HEK293 (cell line): ENCODE results near the gene PLEKHO2.
A peak's percentile ranks its signal among the peaks of the same experiment; 100 is the strongest.

Experiments
- EGR2 ChIP-seq: fragments of 450-650 bp; formaldehyde crosslinking; IDR thresholded peaks from 2 replicates; pipeline ENCODE4 v1.5.1; 2016; ENCODE audit warnings: low read depth, missing biosample characterization, missing genetic modification characterization
- HOXA7 ChIP-seq: sonication (generic); formaldehyde crosslinking; IDR thresholded peaks from 2 replicates; pipeline ENCODE4 v1.8.1; 2022; ENCODE audit warnings: missing genetic modification reagents, borderline replicate concordance
- HOXD13 ChIP-seq: sonication (generic); formaldehyde crosslinking; IDR thresholded peaks from 2 replicates; pipeline ENCODE4 v1.8.0; 2022; ENCODE audit warnings: missing genetic modification reagents, borderline replicate concordance
- IKZF3 ChIP-seq: fragments of 450-650 bp; IDR thresholded peaks from 2 replicates; pipeline ENCODE4 v1.5.0; 2018; ENCODE audit warnings: missing biosample characterization, mild to moderate bottlenecking, missing genetic modification characterization, moderate library complexity
- KLF8 ChIP-seq: fragments of 450-650 bp; formaldehyde crosslinking; IDR thresholded peaks from 2 replicates; pipeline ENCODE4 v1.5.1; 2016; ENCODE audit warnings: missing biosample characterization, missing genetic modification characterization
- PRDM2 ChIP-seq: fragments of 450-650 bp; formaldehyde crosslinking; IDR thresholded peaks from 2 replicates; pipeline ENCODE4 v1.5.1; 2016; ENCODE audit warnings: missing biosample characterization, missing genetic modification characterization, borderline replicate concordance
- RBAK ChIP-seq: fragments of 450-650 bp; formaldehyde crosslinking; IDR thresholded peaks from 2 replicates; pipeline ENCODE4 v1.5.1; 2016; ENCODE audit warnings: missing biosample characterization, missing genetic modification characterization
- SCRT1 ChIP-seq: fragments of 450-650 bp; formaldehyde crosslinking; IDR thresholded peaks from 2 replicates; pipeline ENCODE4 v1.5.1; 2016; ENCODE audit warnings: missing biosample characterization, missing genetic modification characterization, borderline replicate concordance
- TRIM28 ChIP-seq: IDR thresholded peaks from 2 replicates; pipeline ENCODE4 v1.6.1; 2011; ENCODE audit warnings: low read length, control low read depth, borderline replicate concordance
- ZFP3 ChIP-seq: fragments of 450-650 bp; formaldehyde crosslinking; IDR thresholded peaks from 2 replicates; pipeline ENCODE4 v1.5.1; 2016; ENCODE audit warnings: low read depth, missing biosample characterization, missing genetic modification characterization
- ZNF121 ChIP-seq: fragments of 450-650 bp; formaldehyde crosslinking; IDR thresholded peaks from 2 replicates; pipeline ENCODE4 v1.5.1; 2016; ENCODE audit warnings: missing biosample characterization, missing genetic modification characterization
- ZNF133 ChIP-seq: fragments of 450-650 bp; formaldehyde crosslinking; IDR thresholded peaks from 2 replicates; pipeline ENCODE4 v1.5.1; 2016; ENCODE audit warnings: missing biosample characterization, missing genetic modification characterization
- ZNF221 ChIP-seq: fragments of 450-650 bp; formaldehyde crosslinking; IDR thresholded peaks from 2 replicates; pipeline ENCODE4 v1.5.1; 2017; ENCODE audit warnings: missing biosample characterization, missing genetic modification characterization, borderline replicate concordance
- ZNF248 ChIP-seq: fragments of 450-650 bp; formaldehyde crosslinking; IDR thresholded peaks from 2 replicates; pipeline ENCODE4 v1.5.1; 2017; ENCODE audit warnings: missing biosample characterization, missing genetic modification characterization
- ZNF292 ChIP-seq: fragments of 450-650 bp; formaldehyde crosslinking; IDR thresholded peaks from 2 replicates; pipeline ENCODE4 v1.5.1; 2016; ENCODE audit warnings: low read depth, missing biosample characterization, missing genetic modification characterization, borderline replicate concordance
- ZNF354C ChIP-seq: fragments of 450-650 bp; formaldehyde crosslinking; IDR thresholded peaks from 2 replicates; pipeline ENCODE4 v1.5.1; 2016; ENCODE audit warnings: missing biosample characterization, missing genetic modification characterization, low read depth, borderline replicate concordance
- ZNF391 ChIP-seq: fragments of 450-650 bp; formaldehyde crosslinking; IDR thresholded peaks from 2 replicates; pipeline ENCODE4 v1.5.1; 2016; ENCODE audit warnings: low read depth, missing biosample characterization, missing genetic modification characterization, borderline replicate concordance
- ZNF521 ChIP-seq: fragments of 450-650 bp; formaldehyde crosslinking; IDR thresholded peaks from 2 replicates; pipeline ENCODE4 v1.5.1; 2017; ENCODE audit warnings: missing biosample characterization, mild to moderate bottlenecking, missing genetic modification characterization
- ZNF529 ChIP-seq: fragments of 450-650 bp; formaldehyde crosslinking; IDR thresholded peaks from 2 replicates; pipeline ENCODE4 v1.5.1; 2017; ENCODE audit warnings: missing genetic modification characterization, missing biosample characterization; ENCODE audit not compliant: insufficient replicate concordance
- ZNF555 ChIP-seq: fragments of 450-650 bp; formaldehyde crosslinking; conservative IDR thresholded peaks from 2 replicates; pipeline ENCODE4 v1.5.1; 2017; ENCODE audit warnings: missing biosample characterization, mild to moderate bottlenecking, missing genetic modification characterization, inconsistent platforms
- ZNF560 ChIP-seq: fragments of 450-650 bp; formaldehyde crosslinking; IDR thresholded peaks from 2 replicates; pipeline ENCODE4 v1.5.1; 2017; ENCODE audit warnings: missing biosample characterization, missing genetic modification characterization, borderline replicate concordance
- ZNF596 ChIP-seq: fragments of 450-650 bp; IDR thresholded peaks from 2 replicates; pipeline ENCODE4 v1.5.0; 2018; ENCODE audit warnings: missing biosample characterization, mild to moderate bottlenecking, missing genetic modification characterization, moderate library complexity
- ZNF600 ChIP-seq: fragments of 450-650 bp; formaldehyde crosslinking; IDR thresholded peaks from 2 replicates; pipeline ENCODE4 v1.5.1; 2016; ENCODE audit warnings: missing biosample characterization, missing genetic modification characterization
- ZNF623 ChIP-seq: fragments of 450-650 bp; formaldehyde crosslinking; IDR thresholded peaks from 2 replicates; pipeline ENCODE4 v1.5.1; 2016; ENCODE audit warnings: missing biosample characterization, missing genetic modification characterization
- ZNF664 ChIP-seq: fragments of 450-650 bp; formaldehyde crosslinking; IDR thresholded peaks from 2 replicates; pipeline ENCODE4 v1.5.1; 2016; ENCODE audit warnings: missing biosample characterization, missing genetic modification characterization
- ZNF707 ChIP-seq: fragments of 450-650 bp; formaldehyde crosslinking; IDR thresholded peaks from 2 replicates; pipeline ENCODE4 v1.5.1; 2016; ENCODE audit warnings: missing biosample characterization, missing genetic modification characterization
- ZNF830 ChIP-seq: fragments of 450-650 bp; IDR thresholded peaks from 2 replicates; pipeline ENCODE4 v1.5.0; 2018; ENCODE audit warnings: missing biosample characterization, missing genetic modification characterization, low read depth, mild to moderate bottlenecking, moderate library complexity
- ZSCAN16 ChIP-seq: fragments of 450-650 bp; formaldehyde crosslinking; IDR thresholded peaks from 2 replicates; pipeline ENCODE4 v1.5.1; 2016; ENCODE audit warnings: missing biosample characterization, missing genetic modification characterization
- ZXDB ChIP-seq: fragments of 450-650 bp; formaldehyde crosslinking; IDR thresholded peaks from 2 replicates; pipeline ENCODE4 v1.5.1; 2016; ENCODE audit warnings: missing biosample characterization, missing genetic modification characterization
- TF ChIP-seq, protein P1 (sequence below): fragments of 450-650 bp; formaldehyde crosslinking; IDR thresholded peaks from 2 replicates; pipeline ENCODE4 v1.5.1; 2016; ENCODE audit warnings: missing biosample characterization, missing genetic modification characterization
- TF ChIP-seq, protein P2 (sequence below): fragments of 450-650 bp; formaldehyde crosslinking; IDR thresholded peaks from 2 replicates; pipeline ENCODE4 v1.5.1; 2017; ENCODE audit warnings: missing biosample characterization, mild to moderate bottlenecking, missing genetic modification characterization, moderate library complexity
- TF ChIP-seq, protein P3 (sequence below): fragments of 450-650 bp; formaldehyde crosslinking; IDR thresholded peaks from 2 replicates; pipeline ENCODE4 v1.5.1; 2017; ENCODE audit warnings: missing biosample characterization, missing genetic modification characterization

The PLEKHO2 gene

GRCh38 chr15:64841344-64842095 lies at the start of gene PLEKHO2 (continued):
- TF ChIP-seq ZNF664 (tag by site-specific recombination): no peak
- no peak for TF ChIP-seq ZNF596 (tag by site-specific recombination)
- TF ChIP-seq TRIM28: no peak
- TF ChIP-seq ZSCAN16: no peak
- TF ChIP-seq HOXA7: no peak
- no peak for TF ChIP-seq RBAK (tag by site-specific recombination)
- TF ChIP-seq ZNF707 (tag by site-specific recombination): no peak
- TF ChIP-seq HOXD13 (CRISPR knock-in tag): no peak
- no peak for TF ChIP-seq ZNF292
- peak; percentile 12; the same call in 1 of the 2 replicates for TF ChIP-seq ZXDB (tag by site-specific recombination)
- TF ChIP-seq ZNF830 (tag by site-specific recombination): no peak
- TF ChIP-seq ZNF221: no peak
- TF ChIP-seq, protein P1, sequence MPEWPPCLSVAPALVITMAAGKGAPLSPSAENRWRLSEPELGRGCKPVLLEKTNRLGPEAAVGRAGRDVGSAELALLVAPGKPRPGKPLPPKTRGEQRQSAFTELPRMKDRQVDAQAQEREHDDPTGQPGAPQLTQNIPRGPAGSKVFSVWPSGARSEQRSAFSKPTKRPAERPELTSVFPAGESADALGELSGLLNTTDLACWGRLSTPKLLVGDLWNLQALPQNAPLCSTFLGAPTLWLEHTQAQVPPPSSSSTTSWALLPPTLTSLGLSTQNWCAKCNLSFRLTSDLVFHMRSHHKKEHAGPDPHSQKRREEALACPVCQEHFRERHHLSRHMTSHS: no peak
- TF ChIP-seq ZNF391 (tag by site-specific recombination): no peak
- TF ChIP-seq, protein P2, sequence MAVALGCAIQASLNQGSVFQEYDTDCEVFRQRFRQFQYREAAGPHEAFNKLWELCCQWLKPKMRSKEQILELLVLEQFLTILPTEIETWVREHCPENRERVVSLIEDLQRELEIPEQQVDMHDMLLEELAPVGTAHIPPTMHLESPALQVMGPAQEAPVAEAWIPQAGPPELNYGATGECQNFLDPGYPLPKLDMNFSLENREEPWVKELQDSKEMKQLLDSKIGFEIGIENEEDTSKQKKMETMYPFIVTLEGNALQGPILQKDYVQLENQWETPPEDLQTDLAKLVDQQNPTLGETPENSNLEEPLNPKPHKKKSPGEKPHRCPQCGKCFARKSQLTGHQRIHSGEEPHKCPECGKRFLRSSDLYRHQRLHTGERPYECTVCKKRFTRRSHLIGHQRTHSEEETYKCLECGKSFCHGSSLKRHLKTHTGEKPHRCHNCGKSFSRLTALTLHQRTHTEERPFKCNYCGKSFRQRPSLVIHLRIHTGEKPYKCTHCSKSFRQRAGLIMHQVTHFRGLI (tag by site-specific recombination): no peak
- TF ChIP-seq ZNF248: no peak
- no peak for TF ChIP-seq ZFP3 (tag by site-specific recombination)
- TF ChIP-seq ZNF521: no peak
- TF ChIP-seq EGR2: peak; percentile 79; the same call in 1 of the 2 replicates
- no peak for TF ChIP-seq PRDM2
- TF ChIP-seq, protein P3, sequence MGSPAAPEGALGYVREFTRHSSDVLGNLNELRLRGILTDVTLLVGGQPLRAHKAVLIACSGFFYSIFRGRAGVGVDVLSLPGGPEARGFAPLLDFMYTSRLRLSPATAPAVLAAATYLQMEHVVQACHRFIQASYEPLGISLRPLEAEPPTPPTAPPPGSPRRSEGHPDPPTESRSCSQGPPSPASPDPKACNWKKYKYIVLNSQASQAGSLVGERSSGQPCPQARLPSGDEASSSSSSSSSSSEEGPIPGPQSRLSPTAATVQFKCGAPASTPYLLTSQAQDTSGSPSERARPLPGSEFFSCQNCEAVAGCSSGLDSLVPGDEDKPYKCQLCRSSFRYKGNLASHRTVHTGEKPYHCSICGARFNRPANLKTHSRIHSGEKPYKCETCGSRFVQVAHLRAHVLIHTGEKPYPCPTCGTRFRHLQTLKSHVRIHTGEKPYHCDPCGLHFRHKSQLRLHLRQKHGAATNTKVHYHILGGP (tag by site-specific recombination): no peak
- TF ChIP-seq SCRT1 (tag by site-specific recombination): no peak
- no peak for TF ChIP-seq ZNF354C (tag by site-specific recombination)
- TF ChIP-seq ZNF600 (tag by site-specific recombination): no peak
- TF ChIP-seq IKZF3 (tag by site-specific recombination): 0 out of 2 replicates have a peak, but pooled peaks have one; percentile 20
- no peak for TF ChIP-seq ZNF133 (tag by site-specific recombination)
- TF ChIP-seq ZNF623 (tag by site-specific recombination): no peak
- TF ChIP-seq ZNF121 (tag by site-specific recombination): no peak
- no peak for TF ChIP-seq ZNF555 (tag by site-specific recombination)
- TF ChIP-seq ZNF529 (tag by site-specific recombination): no peak
- TF ChIP-seq KLF8 (tag by site-specific recombination): peak; percentile 50
- TF ChIP-seq ZNF560: no peak
